Measurements from ENCODE around the gene NEK10.

Gene NEK10

GRCh38 chr3:27176256-27176655 lies 192.9 kb downstream of the NEK10 start:
- DNase-seq (ENCODE audit: low read depth) = no peak

GRCh38 chr3:27174530-27174929 lies 194.7 kb downstream of the NEK10 start:
- no peak for DNase-seq (ENCODE audit: low read depth)

- no peak for DNase-seq (ENCODE audit: low read depth)
Observed at GRCh38 chr3:27171113-27171512, 198.1 kb downstream of the NEK10 start.

- DNase-seq (ENCODE audit: low read depth) = peak; percentile 94
Observed at GRCh38 chr3:27166888-27167287, 202.3 kb downstream of the NEK10 start.

- peak; percentile 62 for DNase-seq (ENCODE audit: low read depth)
Observed at GRCh38 chr3:27165321-27165721, 203.9 kb downstream of the NEK10 start.

- no peak for DNase-seq (ENCODE audit: low read depth)
Observed at GRCh38 chr3:27160779-27161287, 208.3 kb downstream of the NEK10 start.

- DNase-seq (ENCODE audit: low read depth) = no peak
Observed at GRCh38 chr3:27160146-27160545, 209.0 kb downstream of the NEK10 start.

- no peak for DNase-seq (ENCODE audit: low read depth)
Observed at GRCh38 chr3:27147215-27147614, 222.0 kb downstream of the NEK10 start.

- DNase-seq (ENCODE audit: low read depth) = no peak
Observed at GRCh38 chr3:27146786-27147185, 222.4 kb downstream of the NEK10 start.

- DNase-seq (ENCODE audit: low read depth) = no peak
Observed at GRCh38 chr3:27145719-27146118, 223.5 kb downstream of the NEK10 start.

GRCh38 chr3:27141668-27142067 lies 227.5 kb downstream of the NEK10 start:
- DNase-seq (ENCODE audit: low read depth) = no peak

GRCh38 chr3:27138562-27138961 lies 230.6 kb downstream of the NEK10 start:
- no peak for DNase-seq (ENCODE audit: low read depth)

- no peak for DNase-seq (ENCODE audit: low read depth)
Observed at GRCh38 chr3:27138005-27138404, 231.2 kb downstream of the NEK10 start.

GRCh38 chr3:27134171-27134796 lies 234.9 kb downstream of the NEK10 start:
- DNase-seq (ENCODE audit: low read depth) = peak; percentile 55

GRCh38 chr3:27133060-27133459 lies 236.1 kb downstream of the NEK10 start:
- DNase-seq (ENCODE audit: low read depth) = no peak

GRCh38 chr3:27130796-27131195 lies 238.4 kb downstream of the NEK10 start:
- no peak for DNase-seq (ENCODE audit: low read depth)

GRCh38 chr3:27127879-27128278 lies 241.3 kb downstream of the NEK10 start:
- DNase-seq (ENCODE audit: low read depth) = no peak

GRCh38 chr3:27127195-27127594 lies 242.0 kb downstream of the NEK10 start:
- DNase-seq (ENCODE audit: low read depth) = no peak

- no peak for DNase-seq (ENCODE audit: low read depth)
Observed at GRCh38 chr3:27125821-27126501, 243.2 kb downstream of the NEK10 start.

- no peak for DNase-seq (ENCODE audit: low read depth)
Observed at GRCh38 chr3:27119639-27120038, 249.5 kb downstream of the NEK10 start.

GRCh38 chr3:27115352-27115751 lies 253.8 kb downstream of the NEK10 start:
- no peak for DNase-seq (ENCODE audit: low read depth)

GRCh38 chr3:27114684-27115083 lies 254.5 kb downstream of the NEK10 start:
- peak; percentile 9 for DNase-seq (ENCODE audit: low read depth)

GRCh38 chr3:27114129-27114528 lies 255.1 kb downstream of the NEK10 start:
- no peak for DNase-seq (ENCODE audit: low read depth)

GRCh38 chr3:27110020-27110419 lies 259.2 kb downstream of the NEK10 start:
- DNase-seq (ENCODE audit: low read depth) = no peak
